Natural killer cell treated with Interleukin-12 subunit alpha and Interleukin-12 subunit beta and Interleukin-15 and Interleukin-18, amount 100 ng/mL, for 72 hours (primary cell): ENCODE data around the gene ANKRD29. TPM values are rescaled to one million over a fixed set of nuclear protein-coding genes. Genes with fewer than 3 reads are reported as not detected.
"Not testable (repeated sequence)": the region's sequence is repeated elsewhere in the genome, so short reads cannot be mapped to it uniquely, and the experiment has no call there.

Source experiments
- ATAC-seq, 2 donors: fragments of 150-1000 bp; cut with Tn5 transposase in 1 of 2; sonication (Bioruptor Pico), chemical (Tn5 transposase) in 1 of 2; 2 replicates each; pipeline ENCODE4 v1.10.0; 2021
- DNase-seq: peaks from one replicate; pipeline ENCODE4 v3.0.0; 2022; ENCODE audit warnings: low spot score
- H3K27ac Mint-ChIP-seq, 2 donors: 1 replicate in 1 of 2; 2 replicates in 1 of 2; pipeline ENCODE4 v1.8.0; 2022; ENCODE audit warnings: mixed read lengths in 2 of 2, mild to moderate bottlenecking in 1 of 2, moderate library complexity in 1 of 2
- H3K27me3 Mint-ChIP-seq, 2 donors: 1 replicate in 1 of 2; 2 replicates in 1 of 2; pipeline ENCODE4 v1.8.0; 2022; ENCODE audit warnings: mixed read lengths in 2 of 2
- H3K36me3 Mint-ChIP-seq: one replicate; pipeline ENCODE4 v1.8.0; 2022; ENCODE audit warnings: mixed read lengths
- H3K4me1 Mint-ChIP-seq, 2 donors: 1 replicate in 1 of 2; 2 replicates in 1 of 2; pipeline ENCODE4 v1.8.0; 2022; ENCODE audit warnings: low read depth in 2 of 2, mixed read lengths in 2 of 2, mild to moderate bottlenecking in 1 of 2
- H3K4me3 Mint-ChIP-seq: one replicate; pipeline ENCODE4 v1.8.0; 2022; ENCODE audit warnings: mixed read lengths
- H3K9me3 Mint-ChIP-seq: 2 replicates; pipeline ENCODE4 v1.8.0; 2022; ENCODE audit warnings: mixed read lengths
- total RNA-seq, 2 donors: library from RNA; stranded (reverse); gene quantifications; one replicate each; pipeline ENCODE4 v1.2.3, GENCODE V29; 2022

Gene ANKRD29
- total RNA-seq, 2 donors from 2014 or later = not detected

GRCh38 chr18:23646282-23646681, 16.4 kb downstream of the ANKRD29 start:
- H3K27ac Mint-ChIP-seq = no peak overlapping the region

GRCh38 chr18:23645568-23646175, 17.0 kb downstream of the ANKRD29 start:
- no peaks in the 10 kb centered on the region for H3K36me3 Mint-ChIP-seq
- ATAC-seq (no peak), DNase-seq (no peak)
- peaks cover 13 to 19% of the 10 kb centered on the region in 2 donors for H3K27me3 Mint-ChIP-seq
- no peak overlapping the region for H3K27ac Mint-ChIP-seq
- no peaks in the 10 kb centered on the region for H3K9me3 Mint-ChIP-seq
- H3K4me1 Mint-ChIP-seq = no peaks in the 10 kb centered on the region
- H3K4me3 Mint-ChIP-seq = no peak overlapping the region

More at GRCh38 chr18:23646282-23646681, 16.4 kb downstream of the ANKRD29 start:
- no peak overlapping the region for H3K4me3 Mint-ChIP-seq
- peaks cover 13 to 19% of the 10 kb centered on the region in 2 donors for H3K27me3 Mint-ChIP-seq
- H3K36me3 Mint-ChIP-seq = no peaks in the 10 kb centered on the region
- DNase-seq (no peak), ATAC-seq (no peak)
- no peaks in the 10 kb centered on the region for H3K4me1 Mint-ChIP-seq
- H3K9me3 Mint-ChIP-seq = no peaks in the 10 kb centered on the region

DNA sequence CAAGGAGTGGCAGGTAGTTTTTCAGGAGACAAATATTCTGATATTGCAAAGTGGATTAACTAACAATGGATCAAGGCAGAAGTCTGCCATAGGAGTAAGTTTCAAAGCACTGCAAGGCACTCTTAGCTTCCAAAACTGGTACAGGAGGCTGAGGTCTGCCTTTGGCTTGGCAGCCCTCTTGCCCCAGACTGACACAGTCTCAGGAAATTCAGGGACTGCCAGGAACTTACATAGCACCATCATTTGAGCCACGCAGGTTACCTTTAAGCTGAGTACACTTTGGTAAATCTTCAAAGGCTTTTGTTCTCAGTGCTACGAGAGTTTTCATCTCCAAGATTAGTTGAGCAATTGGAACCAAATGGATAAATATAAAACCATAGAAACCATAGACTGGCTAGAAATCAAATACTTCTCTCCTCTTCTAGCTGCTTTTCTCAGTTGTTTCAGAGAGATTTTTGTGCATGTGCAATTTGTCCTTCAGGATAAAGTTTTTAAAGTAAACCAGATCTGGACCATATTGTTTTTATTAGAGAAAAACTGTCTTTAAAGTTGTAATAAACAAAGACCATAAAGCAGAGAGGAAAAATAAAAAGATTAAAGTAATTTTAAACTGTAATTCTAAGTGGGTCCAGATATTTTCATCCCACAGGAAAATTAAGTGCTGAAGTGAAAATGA, 18.8 kb downstream of the ANKRD29 start:
- Mint-ChIP-seq H3K9me3 (no peaks in the 10 kb centered on the region), H3K4me3 (no peak overlapping the region), H3K27ac (no peak overlapping the region), H3K4me1 (no peaks in the 10 kb centered on the region), H3K36me3 (no peaks in the 10 kb centered on the region), H3K27me3 (peaks cover 8 to 21% of the 10 kb centered on the region in 2 donors)
- ATAC-seq (no peak), DNase-seq (peak; percentile 32)

- ATAC-seq (peak in 1 of 2 donors; percentile 32), DNase-seq (peak; percentile 18)
- no peaks in the 10 kb centered on the region for H3K36me3 Mint-ChIP-seq
- no peak overlapping the region for H3K27ac Mint-ChIP-seq
- peaks cover 7 to 28% of the 10 kb centered on the region in 2 donors for H3K27me3 Mint-ChIP-seq
- H3K4me3 Mint-ChIP-seq = no peak overlapping the region
- no peaks in the 10 kb centered on the region for H3K4me1 Mint-ChIP-seq
- H3K9me3 Mint-ChIP-seq = no peaks in the 10 kb centered on the region
Observed at GRCh38 chr18:23641937-23642666, 20.6 kb downstream of the ANKRD29 start.

DNA sequence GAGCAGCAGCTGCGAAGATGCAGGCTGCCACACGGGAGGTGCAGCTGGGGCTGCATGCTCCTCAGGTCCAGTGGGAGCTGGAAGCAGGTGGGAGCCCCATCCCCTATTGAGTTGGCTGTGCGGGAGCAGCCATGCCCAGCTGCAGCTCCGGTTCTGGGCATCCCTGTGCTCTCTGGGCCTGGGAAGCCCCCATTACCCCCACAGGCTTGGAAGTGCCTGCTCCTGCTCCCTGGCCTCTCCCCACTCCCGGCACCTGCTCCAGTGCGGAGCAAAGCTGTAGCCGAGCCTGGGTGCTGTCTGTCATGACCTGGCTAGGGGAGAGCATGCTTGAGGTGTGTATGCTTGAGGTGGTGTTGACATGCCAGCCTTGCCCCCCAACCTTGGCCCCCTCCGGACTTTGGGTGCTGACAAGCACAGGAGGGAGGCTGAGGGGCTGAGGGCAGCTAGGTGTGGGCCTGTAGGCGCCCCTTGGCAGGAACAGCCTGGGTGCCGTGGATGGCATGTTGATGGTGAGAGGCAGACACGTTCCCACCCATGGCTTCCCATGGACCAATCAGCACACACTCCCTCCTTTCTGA, 21.5 kb downstream of the ANKRD29 start:
- Mint-ChIP-seq H3K36me3 (no peaks in the 10 kb centered on the region), H3K4me3 (no peak overlapping the region), H3K4me1 (no peaks in the 10 kb centered on the region), H3K27me3 (peaks cover 3 to 21% of the 10 kb centered on the region in 2 donors), H3K9me3 (no peaks in the 10 kb centered on the region), H3K27ac (no peak overlapping the region)
- peak; percentile 28 for DNase-seq
- ATAC-seq = peak in 1 of 2 donors; percentile 55

DNA sequence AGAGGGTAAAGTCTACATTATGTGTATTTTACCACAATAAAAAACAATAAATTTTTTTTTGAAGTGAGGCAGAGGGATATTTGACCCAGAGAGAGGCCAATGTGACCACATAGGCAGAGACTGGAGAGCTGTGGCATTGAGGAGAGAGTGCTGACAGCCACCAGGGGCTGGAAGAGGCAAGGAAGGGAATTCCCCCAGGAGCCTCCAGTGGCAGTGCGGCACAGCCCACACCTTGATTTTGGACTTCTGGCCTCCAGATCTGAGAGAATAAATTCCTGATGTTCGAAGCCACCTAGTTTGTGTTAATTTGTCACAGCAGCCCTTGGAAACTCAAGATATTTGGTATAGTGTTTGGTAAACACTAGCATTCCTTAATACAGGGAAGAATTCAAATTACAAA, 22.7 kb downstream of the ANKRD29 start:
- DNase-seq = peak; percentile 15
- Mint-ChIP-seq H3K27ac (no peak overlapping the region), H3K4me1 (peaks cover 6 to 7% of the 10 kb centered on the region in 2 donors), H3K4me3 (no peak overlapping the region), H3K9me3 (no peaks in the 10 kb centered on the region), H3K27me3 (peaks cover 9 to 22% of the 10 kb centered on the region in 2 donors), H3K36me3 (no peaks in the 10 kb centered on the region)
- ATAC-seq = no peak

GRCh38 chr18:23636433-23636832, 26.3 kb downstream of the ANKRD29 start:
- peaks cover 11 to 14% of the 10 kb centered on the region in 2 donors for H3K4me1 Mint-ChIP-seq
- not testable (repeated sequence) for H3K4me3 Mint-ChIP-seq, ATAC-seq, H3K36me3 Mint-ChIP-seq, DNase-seq, H3K27ac Mint-ChIP-seq, H3K9me3 Mint-ChIP-seq
- peaks cover 18 to 22% of the 10 kb centered on the region in 2 donors for H3K27me3 Mint-ChIP-seq

DNA sequence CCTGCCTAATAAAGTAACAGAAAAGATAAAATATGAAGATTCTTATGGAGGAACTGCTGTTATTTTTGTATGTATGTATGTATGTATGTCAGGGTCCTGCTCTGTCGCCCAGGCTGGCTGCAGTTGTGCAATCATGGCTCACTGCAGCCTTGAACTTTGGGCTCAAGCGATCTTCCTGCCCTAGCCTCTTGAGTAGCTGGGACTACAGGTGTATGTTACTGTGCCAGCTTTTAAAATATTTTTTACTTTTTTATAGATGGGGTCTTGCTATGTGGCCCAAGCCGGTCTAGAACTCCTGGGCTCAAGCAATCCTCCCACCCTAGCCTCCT, 26.7 kb downstream of the ANKRD29 start:
- Mint-ChIP-seq H3K27ac (no peak overlapping the region), H3K4me1 (peaks cover 11 to 14% of the 10 kb centered on the region in 2 donors), H3K4me3 (no peak overlapping the region), H3K27me3 (peaks cover 18 to 22% of the 10 kb centered on the region in 2 donors), H3K9me3 (no peaks in the 10 kb centered on the region), H3K36me3 (no peaks in the 10 kb centered on the region)
- ATAC-seq (no peak), DNase-seq (no peak)

DNA sequence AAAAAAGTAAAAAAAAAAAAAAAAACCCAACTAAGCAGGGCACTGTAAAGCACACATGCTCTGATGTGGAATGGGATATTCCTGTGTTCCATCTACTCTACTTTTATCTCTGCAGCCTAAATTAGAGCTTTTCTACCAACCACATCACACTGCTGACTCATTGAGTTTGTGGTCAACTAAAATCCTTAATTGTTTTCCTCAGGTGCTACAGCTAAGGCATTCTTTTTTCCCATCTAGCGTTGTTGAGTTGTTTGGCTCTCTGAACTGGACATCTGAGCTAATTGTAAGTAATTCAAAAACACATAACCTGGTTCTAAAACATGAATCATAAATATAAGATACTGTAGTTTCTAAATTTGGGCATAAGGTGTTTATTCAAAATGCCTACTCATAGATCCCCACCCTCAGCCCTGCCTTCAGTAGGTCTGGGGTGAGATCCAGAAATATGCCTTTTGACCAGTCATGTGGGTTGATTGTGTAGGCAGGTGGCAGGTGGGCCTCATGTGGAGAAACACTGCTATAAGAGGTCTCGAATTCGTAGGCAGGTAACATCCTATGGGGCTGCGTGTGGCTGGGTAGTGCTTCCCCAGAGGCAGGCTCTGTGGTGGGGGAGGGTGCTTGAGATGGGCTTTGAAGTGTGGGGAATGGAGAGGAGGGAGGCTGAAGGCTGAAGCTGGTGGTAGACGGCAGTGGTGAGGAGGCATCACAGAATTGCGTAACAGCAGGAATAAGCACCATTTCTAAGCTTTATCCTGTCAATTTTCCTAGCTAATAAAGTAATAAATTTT, 27.2 kb downstream of the ANKRD29 start:
- no peak overlapping the region for H3K27ac Mint-ChIP-seq
- H3K4me1 Mint-ChIP-seq = peaks cover 11 to 14% of the 10 kb centered on the region in 2 donors
- H3K4me3 Mint-ChIP-seq = no peak overlapping the region
- peaks cover 18 to 22% of the 10 kb centered on the region in 2 donors for H3K27me3 Mint-ChIP-seq
- ATAC-seq = no peak
- DNase-seq = no peak
- no peaks in the 10 kb centered on the region for H3K9me3 Mint-ChIP-seq
- H3K36me3 Mint-ChIP-seq = no peaks in the 10 kb centered on the region

- DNase-seq (no peak), ATAC-seq (peak; percentile 49 to 67)
- H3K27me3 Mint-ChIP-seq = peaks cover 18 to 22% of the 10 kb centered on the region in 2 donors
- H3K27ac Mint-ChIP-seq = no peak overlapping the region
- peaks cover 11 to 14% of the 10 kb centered on the region in 2 donors for H3K4me1 Mint-ChIP-seq
- H3K36me3 Mint-ChIP-seq = no peaks in the 10 kb centered on the region
- H3K9me3 Mint-ChIP-seq = no peaks in the 10 kb centered on the region
- no peak overlapping the region for H3K4me3 Mint-ChIP-seq
Observed at GRCh38 chr18:23634692-23635091, 28.0 kb downstream of the ANKRD29 start.

- no peak for ATAC-seq
- Mint-ChIP-seq H3K4me1 (peaks cover 11 to 14% of the 10 kb centered on the region in 2 donors), H3K4me3 (no peak overlapping the region), H3K27me3 (peaks cover 13 to 15% of the 10 kb centered on the region in 2 donors), H3K36me3 (no peaks in the 10 kb centered on the region), H3K9me3 (no peaks in the 10 kb centered on the region), H3K27ac (no peak overlapping the region)
- DNase-seq = no peak
Observed at GRCh38 chr18:23632615-23633014, 30.1 kb downstream of the ANKRD29 start.

DNA sequence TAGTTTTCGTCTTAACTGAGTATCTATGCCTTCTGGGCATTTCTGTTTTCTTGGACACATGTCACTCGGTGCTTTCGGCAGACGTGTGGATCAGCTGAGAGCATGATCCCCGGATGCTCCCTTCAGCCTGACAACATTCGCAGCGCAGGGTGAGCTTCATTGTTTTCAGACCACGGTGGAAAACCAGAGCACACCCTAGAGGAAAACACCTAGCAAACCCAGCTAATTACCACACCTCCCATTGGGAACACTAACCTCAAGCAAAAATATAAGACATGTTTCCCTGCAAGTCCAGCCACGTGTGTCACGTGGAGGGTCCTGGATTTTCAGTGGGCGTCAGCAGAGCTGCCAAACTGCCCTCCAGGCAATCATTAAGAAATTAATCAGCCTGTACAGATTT, 31.0 kb downstream of the ANKRD29 start:
- no peak for DNase-seq
- no peak overlapping the region for H3K4me3 Mint-ChIP-seq

GRCh38 chr18:23631312-23631711, 31.4 kb downstream of the ANKRD29 start:
- Mint-ChIP-seq H3K27ac (no peak overlapping the region), H3K4me3 (no peak overlapping the region), H3K27me3 (peaks cover 13 to 15% of the 10 kb centered on the region in 2 donors), H3K36me3 (no peaks in the 10 kb centered on the region), H3K4me1 (peaks cover 11 to 14% of the 10 kb centered on the region in 2 donors), H3K9me3 (no peaks in the 10 kb centered on the region)
- DNase-seq (no peak), ATAC-seq (no peak)

More for the DNA sequence above, 31.0 kb downstream of the ANKRD29 start:
- no peak for ATAC-seq
- H3K36me3 Mint-ChIP-seq = no peaks in the 10 kb centered on the region
- no peaks in the 10 kb centered on the region for H3K9me3 Mint-ChIP-seq
- H3K27ac Mint-ChIP-seq = no peak overlapping the region
- H3K27me3 Mint-ChIP-seq = peaks cover 13 to 15% of the 10 kb centered on the region in 2 donors
- H3K4me1 Mint-ChIP-seq = peaks cover 11 to 14% of the 10 kb centered on the region in 2 donors
